ENCODE measurements around the gene INPP5E.

The INPP5E gene

GRCh38 chr9:136386018-136386417 is 53.6 kb downstream of the INPP5E start:
- DNase-seq (ENCODE audit: low read depth in 2 of 2) = no peak

- no peak for DNase-seq (ENCODE audit: low read depth in 2 of 2)
Observed at GRCh38 chr9:136385015-136385414, 54.6 kb downstream of the INPP5E start.

- DNase-seq (ENCODE audit: low read depth in 2 of 2) = no peak
Observed at GRCh38 chr9:136383436-136383835, 56.2 kb downstream of the INPP5E start.

- no peak for DNase-seq (ENCODE audit: low read depth in 2 of 2)
Observed at GRCh38 chr9:136381966-136382513, 57.6 kb downstream of the INPP5E start.

GRCh38 chr9:136381311-136381710 is 58.3 kb downstream of the INPP5E start:
- no peak for DNase-seq (ENCODE audit: low read depth in 2 of 2)

GRCh38 chr9:136380381-136380780 is 59.3 kb downstream of the INPP5E start:
- DNase-seq (ENCODE audit: low read depth in 2 of 2) = no peak

- no peak for DNase-seq (ENCODE audit: low read depth in 2 of 2)
Observed at GRCh38 chr9:136379891-136380290, 59.8 kb downstream of the INPP5E start.

- DNase-seq (ENCODE audit: low read depth in 2 of 2) = no peak
Observed at GRCh38 chr9:136379401-136379800, 60.2 kb downstream of the INPP5E start.

- no peak for DNase-seq (ENCODE audit: low read depth in 2 of 2)
Observed at GRCh38 chr9:136379003-136379287, 60.7 kb downstream of the INPP5E start.

Measured in fibroblast of skin of left biceps (primary cell).